Panc1 (cell line): ENCODE data around the gene RPL39. TPM values are rescaled to one million over a fixed set of nuclear protein-coding genes. Genes with fewer than 3 reads are reported as not detected.

Experiments
- ATAC-seq: fragments of 200-7000 bp; cut with Tn5 transposase; 2 replicates; pipeline ENCODE4 v1.9.1; 2020; ENCODE audit warnings: mild to moderate bottlenecking, moderate library complexity
- BruUV-seq: library from RNA; stranded (reverse); fragments of 400-500 nt; replicated peaks from 2 replicates; lab custom pipeline; 2021; lab: Mats Ljungman, UMichigan
- CTCF ChIA-PET: fragments of 300-600 bp; sonication (Branson Sonifier 250); formaldehyde crosslinking; loops from one replicate; lab custom pipeline; 2022; ENCODE audit warnings: antibody characterized with exemption; lab: Charles Lee
- POLR2A ChIA-PET: fragments of 300-600 bp; sonication (Branson Sonifier 250); formaldehyde crosslinking; loops from one replicate; lab custom pipeline; 2022; ENCODE audit warnings: antibody characterized with exemption; lab: Charles Lee
- DNase-seq: peaks from one replicate; pipeline ENCODE4 v3.0.0-alpha.2; 2010; ENCODE audit warnings: low read depth, low spot score
- H3K27ac ChIP-seq: 2 replicates; pipeline ENCODE4 v1.5.1; 2011; ENCODE audit warnings: mild to moderate bottlenecking, low read length, inconsistent platforms
- H3K27me3 ChIP-seq: fragments of 200-500 bp; sonication (Bioruptor generic); 2 replicates; pipeline ENCODE4 v1.6.0; 2014; ENCODE audit warnings: low read length, inconsistent platforms; ENCODE audit not compliant: control insufficient read depth, insufficient read depth
- H3K36me3 ChIP-seq: fragments of 200-500 bp; sonication (Bioruptor generic); 2 replicates; pipeline ENCODE4 v1.5.1; 2014; ENCODE audit warnings: inconsistent platforms, mild to moderate bottlenecking, low read length, moderate library complexity; ENCODE audit not compliant: control insufficient read depth, insufficient read depth
- H3K4me1 ChIP-seq: 2 replicates; pipeline ENCODE4 v1.5.1; 2011; ENCODE audit warnings: inconsistent platforms, mild to moderate bottlenecking, low read length, moderate library complexity; ENCODE audit not compliant: control insufficient read depth, insufficient read depth
- H3K4me3 ChIP-seq, 2 experiments: 2 replicates each; pipeline ENCODE4 v1.5.1; 2011 to 2012; ENCODE audit warnings: low read depth in 2 of 2, low read length in 2 of 2, mild to moderate bottlenecking in 2 of 2, inconsistent platforms in 1 of 2, moderate library complexity in 1 of 2
- H3K9me3 ChIP-seq: fragments of 200-500 bp; sonication (Bioruptor generic); 2 replicates; pipeline ENCODE4 v1.5.1; 2014; ENCODE audit warnings: low read depth, mild to moderate bottlenecking, inconsistent platforms, low read length, moderate library complexity; ENCODE audit not compliant: control insufficient read depth, insufficient read depth
- POLR2AphosphoS5 ChIP-seq: IDR thresholded peaks from 2 replicates; pipeline ENCODE4 v1.6.1; 2012; ENCODE audit warnings: mild to moderate bottlenecking, low read depth, low read length, moderate library complexity
- REST ChIP-seq, 2 experiments: IDR thresholded peaks; 2 replicates each; pipeline ENCODE4 v1.6.1; 2011 to 2012; ENCODE audit warnings: low read depth in 2 of 2, control low read depth in 1 of 2, low read length in 1 of 2, mild to moderate bottlenecking in 1 of 2, moderate library complexity in 1 of 2; ENCODE audit not compliant: insufficient read depth in 1 of 2
- SIN3A ChIP-seq: IDR thresholded peaks from 2 replicates; pipeline ENCODE4 v1.6.1; 2012; ENCODE audit warnings: low read depth, mild to moderate bottlenecking, low read length, moderate library complexity, borderline replicate concordance; ENCODE audit not compliant: insufficient read depth
- TCF7L2 ChIP-seq: IDR thresholded peaks from 2 replicates; pipeline ENCODE4 v1.6.1; 2011; ENCODE audit warnings: mild to moderate bottlenecking, low read depth, low read length, inconsistent platforms
- in situ Hi-C: cut with HindIII; loops from 2 replicates; pipeline ENCODE4 v1.10.0; 2016; ENCODE audit warnings: low sequenced_read_pairs, low pct_unique_long_range_greater_than_20kb
- intact Hi-C: fragments of 100-400 bp; cut with micrococcal nuclease; formaldehyde crosslinking; loops from one replicate; pipeline ENCODE4 v1.10.0; 2022; ENCODE audit not compliant: unreplicated experiment
- total RNA-seq: library from RNA; stranded (reverse); gene quantifications from one replicate; pipeline ENCODE4 v1.2.1, GENCODE V29; 2021; ENCODE audit not compliant: unreplicated experiment
- TF ChIP-seq, protein P1 (sequence below): fragments of 450-650 bp; IDR thresholded peaks from 2 replicates; pipeline ENCODE4 v1.5.1; 2017; ENCODE audit warnings: mild to moderate bottlenecking

Gene RPL39
- total RNA-seq, 1 experiment from 2014 or later, result 1,882 TPM

DNA sequence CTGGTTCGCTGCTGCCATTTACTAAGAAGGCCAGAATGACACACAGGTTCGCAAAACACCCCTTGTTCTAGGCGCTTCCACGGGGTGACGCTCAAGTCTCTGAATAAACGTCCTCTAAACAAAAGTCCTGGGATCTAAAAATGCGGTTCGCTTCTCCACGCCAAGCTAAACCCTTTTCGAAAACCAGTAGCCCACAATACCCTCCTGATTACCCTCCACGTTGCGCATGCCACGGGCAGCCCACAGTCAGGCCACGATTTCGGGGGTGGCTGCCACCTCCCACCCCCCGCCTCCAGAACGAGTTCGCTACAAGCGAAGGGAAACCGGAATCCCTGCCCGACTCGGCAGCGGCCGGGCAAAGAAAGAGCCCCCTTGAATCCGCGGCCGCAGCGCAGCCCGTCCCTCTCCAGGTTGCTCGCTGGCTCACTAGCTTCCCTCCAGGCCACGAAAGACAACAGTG is 423 bp downstream of the RPL39 start:
- peak overlapping the region; percentile 89 to 97 for H3K4me3 ChIP-seq
- ChIA-PET POLR2A (interaction anchor here (0.5 to 1.6 kb wide), 7 partner anchors 15 to 408 kb away, joined by 3 to 7 read pairs (median 4); no protein-coding TSS in a partner anchor), CTCF (interaction anchor here (0.5 to 1.0 kb wide), 4 partner anchors 38 to 130 kb away, joined by 3 to 4 read pairs (median 4); partner anchors contain the start of gene UPF3B)
- peaks cover 9% of the 10 kb centered on the region; the same call in 1 of the 2 replicates for H3K36me3 ChIP-seq
- peaks cover 16% of the 10 kb centered on the region for H3K4me1 ChIP-seq
- TF ChIP-seq REST (IDR thresholded peaks at IDR 0.05; ENCODE audit: insufficient read depth in 1 of 2, low read depth in 2 of 2, low read length in 1 of 2), result no peak
- TF ChIP-seq, protein P1, sequence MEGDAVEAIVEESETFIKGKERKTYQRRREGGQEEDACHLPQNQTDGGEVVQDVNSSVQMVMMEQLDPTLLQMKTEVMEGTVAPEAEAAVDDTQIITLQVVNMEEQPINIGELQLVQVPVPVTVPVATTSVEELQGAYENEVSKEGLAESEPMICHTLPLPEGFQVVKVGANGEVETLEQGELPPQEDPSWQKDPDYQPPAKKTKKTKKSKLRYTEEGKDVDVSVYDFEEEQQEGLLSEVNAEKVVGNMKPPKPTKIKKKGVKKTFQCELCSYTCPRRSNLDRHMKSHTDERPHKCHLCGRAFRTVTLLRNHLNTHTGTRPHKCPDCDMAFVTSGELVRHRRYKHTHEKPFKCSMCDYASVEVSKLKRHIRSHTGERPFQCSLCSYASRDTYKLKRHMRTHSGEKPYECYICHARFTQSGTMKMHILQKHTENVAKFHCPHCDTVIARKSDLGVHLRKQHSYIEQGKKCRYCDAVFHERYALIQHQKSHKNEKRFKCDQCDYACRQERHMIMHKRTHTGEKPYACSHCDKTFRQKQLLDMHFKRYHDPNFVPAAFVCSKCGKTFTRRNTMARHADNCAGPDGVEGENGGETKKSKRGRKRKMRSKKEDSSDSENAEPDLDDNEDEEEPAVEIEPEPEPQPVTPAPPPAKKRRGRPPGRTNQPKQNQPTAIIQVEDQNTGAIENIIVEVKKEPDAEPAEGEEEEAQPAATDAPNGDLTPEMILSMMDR, result no peak; the same call in 1 of the 2 replicates
- TF ChIP-seq SIN3A, result no peak
- no peak for TF ChIP-seq TCF7L2
- no peak for TF ChIP-seq POLR2AphosphoS5
- H3K27ac ChIP-seq, result peak overlapping the region; percentile 89
- H3K27me3 ChIP-seq, result no peaks in the 10 kb centered on the region
- in situ Hi-C loops, result no loop called here
- no TSS peak for BruUV-seq
- DNase-seq (no peak), ATAC-seq (peak; percentile 61)
- intact Hi-C loops, result loop anchor here (5.0 kb wide), 1 partner anchor 81 kb away; the partner anchor contains the start of genes NDUFA1 and RNF113A
- H3K9me3 ChIP-seq, result no peaks in the 10 kb centered on the region

- ATAC-seq, result peak; percentile 70
- peaks cover 12% of the 10 kb centered on the region for H3K4me1 ChIP-seq
- ChIA-PET POLR2A (interaction anchor here (0.6 kb wide), 1 partner anchor 300 kb away, joined by 3 read pairs; no protein-coding TSS in a partner anchor), CTCF (interaction anchor here (0.6 to 1.5 kb wide), 2 partner anchors 56 to 179 kb away, joined by 3 to 4 read pairs; no protein-coding TSS in a partner anchor)
- BruUV-seq, result no TSS peak
- in situ Hi-C loops (no loop called here), intact Hi-C loops (no loop called here)
- no peaks in the 10 kb centered on the region for H3K9me3 ChIP-seq
- peaks cover 16% of the 10 kb centered on the region for H3K36me3 ChIP-seq
- TF ChIP-seq TCF7L2 (no peak), POLR2AphosphoS5 (no peak)
- TF ChIP-seq, protein P1, result peak; percentile 82
- H3K4me3 ChIP-seq, result no peak overlapping the region
- peak; percentile 38 for DNase-seq
- no peak overlapping the region for H3K27ac ChIP-seq
- no peaks in the 10 kb centered on the region for H3K27me3 ChIP-seq
Observed at GRCh38 chrX:119784747-119785446, 6.5 kb downstream of the RPL39 start.
